ENCODE measurements around the gene TUB. TPM values are rescaled to one million over a fixed set of nuclear protein-coding genes. Genes with fewer than 3 reads are reported as not detected.

The TUB gene
- total and polyA plus RNA-seq, 2 of the 13 experiments (the other 11 are each of a cell fraction or from before 2014, with no cell fraction given): 4.3 to 5.6 TPM

DNA sequence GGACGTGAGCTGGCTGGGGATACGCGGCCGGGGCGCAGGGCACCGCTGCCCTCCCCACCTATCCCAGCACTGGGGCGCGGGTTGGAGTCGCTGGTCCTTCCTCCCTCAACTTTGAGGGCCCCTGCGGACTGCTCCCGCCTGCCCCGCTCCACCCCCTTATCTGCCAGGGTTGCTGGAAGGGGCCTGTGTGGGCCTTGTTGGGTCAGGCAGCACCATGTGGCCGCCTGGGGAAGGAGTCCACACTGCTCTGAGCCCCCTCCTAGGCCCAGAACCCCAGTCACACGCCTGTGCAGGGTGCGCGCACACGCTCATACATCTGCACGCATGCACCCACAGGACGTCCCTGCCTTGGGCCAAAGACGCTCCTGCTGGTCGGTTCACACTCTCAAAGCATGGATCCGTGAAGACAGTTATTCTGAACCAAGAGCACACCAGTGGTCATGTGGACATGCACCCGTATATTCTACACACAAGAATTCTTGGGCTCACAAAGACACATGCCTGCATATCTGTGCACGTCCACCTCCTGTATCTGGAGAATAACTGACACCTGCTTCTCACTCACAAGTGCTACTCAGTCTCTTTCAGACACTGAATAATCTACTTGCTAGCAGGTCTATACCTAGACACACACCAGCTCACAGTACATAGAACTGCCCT lies 710 bp downstream of the TUB start (continued):
- TF ChIP-seq, protein P1, sequence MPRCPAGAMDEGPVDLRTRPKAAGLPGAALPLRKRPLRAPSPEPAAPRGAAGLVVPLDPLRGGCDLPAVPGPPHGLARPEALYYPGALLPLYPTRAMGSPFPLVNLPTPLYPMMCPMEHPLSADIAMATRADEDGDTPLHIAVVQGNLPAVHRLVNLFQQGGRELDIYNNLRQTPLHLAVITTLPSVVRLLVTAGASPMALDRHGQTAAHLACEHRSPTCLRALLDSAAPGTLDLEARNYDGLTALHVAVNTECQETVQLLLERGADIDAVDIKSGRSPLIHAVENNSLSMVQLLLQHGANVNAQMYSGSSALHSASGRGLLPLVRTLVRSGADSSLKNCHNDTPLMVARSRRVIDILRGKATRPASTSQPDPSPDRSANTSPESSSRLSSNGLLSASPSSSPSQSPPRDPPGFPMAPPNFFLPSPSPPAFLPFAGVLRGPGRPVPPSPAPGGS (CRISPR knock-in tag; IDR thresholded peaks at IDR 0.05): no peak
- no peak for TF ChIP-seq MED8 (CRISPR knock-in tag; IDR thresholded peaks at IDR 0.05; ENCODE audit: insufficient replicate concordance)
- TF ChIP-seq ZFAT (CRISPR knock-in tag; conservative IDR thresholded peaks at IDR 0.05): no peak
- TF ChIP-seq ZXDC (CRISPR knock-in tag; IDR thresholded peaks at IDR 0.05): no peak
- no peak for TF ChIP-seq HCFC1 (IDR thresholded peaks at IDR 0.05; ENCODE audit: low read depth, low read length)
- no peak for TF ChIP-seq ZSCAN20 (CRISPR knock-in tag; IDR thresholded peaks at IDR 0.05; ENCODE audit: borderline replicate concordance)
- TF ChIP-seq RCOR2 (CRISPR knock-in tag; IDR thresholded peaks at IDR 0.05): no peak
- TF ChIP-seq ZNF496 (CRISPR knock-in tag; IDR thresholded peaks at IDR 0.05; ENCODE audit: insufficient replicate concordance): no peak
- no peak for TF ChIP-seq GTF3A (CRISPR knock-in tag; conservative IDR thresholded peaks at IDR 0.05)
- no peak for TF ChIP-seq ZNF609 (CRISPR knock-in tag; IDR thresholded peaks at IDR 0.05; ENCODE audit: borderline replicate concordance)
- TF ChIP-seq, protein P2, sequence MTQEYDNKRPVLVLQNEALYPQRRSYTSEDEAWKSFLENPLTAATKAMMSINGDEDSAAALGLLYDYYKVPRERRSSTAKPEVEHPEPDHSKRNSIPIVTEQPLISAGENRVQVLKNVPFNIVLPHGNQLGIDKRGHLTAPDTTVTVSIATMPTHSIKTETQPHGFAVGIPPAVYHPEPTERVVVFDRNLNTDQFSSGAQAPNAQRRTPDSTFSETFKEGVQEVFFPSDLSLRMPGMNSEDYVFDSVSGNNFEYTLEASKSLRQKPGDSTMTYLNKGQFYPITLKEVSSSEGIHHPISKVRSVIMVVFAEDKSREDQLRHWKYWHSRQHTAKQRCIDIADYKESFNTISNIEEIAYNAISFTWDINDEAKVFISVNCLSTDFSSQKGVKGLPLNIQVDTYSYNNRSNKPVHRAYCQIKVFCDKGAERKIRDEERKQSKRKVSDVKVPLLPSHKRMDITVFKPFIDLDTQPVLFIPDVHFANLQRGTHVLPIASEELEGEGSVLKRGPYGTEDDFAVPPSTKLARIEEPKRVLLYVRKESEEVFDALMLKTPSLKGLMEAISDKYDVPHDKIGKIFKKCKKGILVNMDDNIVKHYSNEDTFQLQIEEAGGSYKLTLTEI (CRISPR knock-in tag; conservative IDR thresholded peaks at IDR 0.05): no peak
- TF ChIP-seq ZNF577 (CRISPR knock-in tag; IDR thresholded peaks at IDR 0.05; ENCODE audit: borderline replicate concordance, low read depth): no peak
- 0 out of 2 replicates have a peak, but pooled peaks have one; percentile 19 for TF ChIP-seq GATAD2A (CRISPR knock-in tag; IDR thresholded peaks at IDR 0.05)
- no peak for TF ChIP-seq CCDC6 (CRISPR knock-in tag; IDR thresholded peaks at IDR 0.05)
- TF ChIP-seq ZNF264 (CRISPR knock-in tag; IDR thresholded peaks at IDR 0.05): no peak
- no peak for TF ChIP-seq ZNF879 (CRISPR knock-in tag; IDR thresholded peaks at IDR 0.05)
- TF ChIP-seq HOXA7 (CRISPR knock-in tag; IDR thresholded peaks at IDR 0.05): no peak
- TF ChIP-seq ZNF556 (CRISPR knock-in tag; IDR thresholded peaks at IDR 0.05; ENCODE audit: borderline replicate concordance): no peak
- TF ChIP-seq NR2F2 (IDR thresholded peaks at IDR 0.05; ENCODE audit: borderline replicate concordance, low read depth): no peak

Measured in HepG2 (cell line).